GM12878 (cell line): ENCODE results near the gene KLHL15. TPM values are rescaled to one million over a fixed set of nuclear protein-coding genes. Genes with fewer than 3 reads are reported as not detected.

Experiments
- ATAC-seq: fragments of 200-7000 bp; cut with Tn5 transposase; 3 replicates; pipeline ENCODE4 v1.9.1; 2020; ENCODE audit warnings: mild to moderate bottlenecking, moderate library complexity
- BruUV-seq: library from RNA; stranded (reverse); fragments of 400-500 nt; replicated peaks from 2 replicates; lab custom pipeline; 2021; lab: Mats Ljungman, UMichigan
- CTCF ChIA-PET: fragments of 300-600 bp; sonication (Branson Sonifier 250); formaldehyde crosslinking; extraction: SDS; loops from one replicate; lab custom pipeline; 2021; ENCODE audit warnings: inconsistent platforms; lab: Yijun Ruan, JAX
- POLR2A ChIA-PET: fragments of 350-600 bp; formaldehyde crosslinking; extraction: SDS; loops from one replicate; lab custom pipeline; 2021; ENCODE audit warnings: inconsistent platforms; lab: Charles Lee
- RAD21 ChIA-PET: fragments of 300-600 bp; sonication (Branson Sonifier 250); formaldehyde crosslinking; loops from one replicate; lab custom pipeline; 2023; ENCODE audit warnings: antibody characterized with exemption; ENCODE audit not compliant: unreplicated experiment; lab: Charles Lee
- SMC1A ChIA-PET: fragments of 300-600 bp; sonication (Branson Sonifier 250); formaldehyde crosslinking; loops from one replicate; lab custom pipeline; 2023; ENCODE audit not compliant: unreplicated experiment, uncharacterized antibody; lab: Charles Lee
- DNase-seq: peaks from one replicate; pipeline ENCODE4 v3.0.0-alpha.2; 2011; ENCODE audit warnings: low read depth, low spot score
- FAIRE-seq: peaks from 3 replicates; lab custom pipeline; 2011; peaks lifted over from hg19 to GRCh38; lab: Jason Lieb, UNC
- H2AFZ ChIP-seq: 2 replicates; pipeline ENCODE4 v1.6.0; 2011; ENCODE audit warnings: low read depth, low read length, control low read depth; ENCODE audit not compliant: control insufficient read depth
- H3K27ac ChIP-seq: 2 replicates; pipeline ENCODE4 v1.5.1; 2011; ENCODE audit warnings: control low read depth; ENCODE audit not compliant: control insufficient read depth, insufficient read depth
- H3K27me3 ChIP-seq, 2 experiments: replicated peaks in 1 of 2; 2 replicates each; pipeline versions ENCODE4 v1.6.0 to v1.6.1; 2011; ENCODE audit warnings: low read length in 1 of 2; ENCODE audit not compliant: control insufficient read depth in 2 of 2, insufficient read depth in 2 of 2
- H3K36me3 ChIP-seq, 2 experiments: 2 replicates each; pipeline ENCODE4 v1.5.1; 2011; ENCODE audit warnings: low read length in 1 of 2; ENCODE audit not compliant: control insufficient read depth in 2 of 2, insufficient read depth in 2 of 2
- H3K4me1 ChIP-seq: 2 replicates; pipeline ENCODE4 v1.6.1; 2011; ENCODE audit warnings: mild to moderate bottlenecking, low read length, moderate library complexity, mixed read lengths; ENCODE audit not compliant: control insufficient read depth, insufficient read depth
- H3K4me2 ChIP-seq: 2 replicates; pipeline ENCODE4 v1.6.0; 2011; ENCODE audit warnings: control low read depth; ENCODE audit not compliant: control insufficient read depth, insufficient read depth
- H3K4me3 ChIP-seq: fragments of 200-600 bp; sonication (generic); 2 replicates; pipeline ENCODE4 v1.5.1; 2016
- H3K79me2 ChIP-seq: 2 replicates; pipeline ENCODE4 v1.6.0; 2011; ENCODE audit warnings: low read length; ENCODE audit not compliant: control insufficient read depth, insufficient read depth
- H3K9ac ChIP-seq: 2 replicates; pipeline ENCODE4 v1.8.0; 2011; ENCODE audit warnings: low read length, control low read depth, mixed read lengths; ENCODE audit not compliant: control insufficient read depth, insufficient read depth
- H3K9me3 ChIP-seq: replicated peaks from 3 replicates; pipeline ENCODE4 v1.5.1; 2011; ENCODE audit warnings: mild to moderate bottlenecking, low read length; ENCODE audit not compliant: control insufficient read depth, insufficient read depth
- H4K20me1 ChIP-seq: 2 replicates; pipeline ENCODE4 v1.6.0; 2011; ENCODE audit not compliant: control insufficient read depth, insufficient read depth
- CHD2 ChIP-seq: IDR thresholded peaks from 2 replicates; pipeline ENCODE4 v1.6.1; 2011; ENCODE audit warnings: low read depth, low read length, improper control_type of control experiment, borderline replicate concordance
- CTCF ChIP-seq, 3 experiments: IDR thresholded peaks in 2 of 3; conservative IDR thresholded peaks in 1 of 3; 2 replicates each; pipeline ENCODE4 v1.5.1; 2011; ENCODE audit warnings: low read depth in 3 of 3, low read length in 3 of 3, mild to moderate bottlenecking in 3 of 3, control low read depth in 2 of 3, moderate library complexity in 2 of 3, inconsistent platforms in 1 of 3, mixed read lengths in 1 of 3; ENCODE audit not compliant: control insufficient read depth in 2 of 3, insufficient read depth in 1 of 3; ENCODE audit errors: extremely low read depth in 1 of 3
- EP300 ChIP-seq, 2 experiments: fragments of 150-350 bp in 1 of 2; IDR thresholded peaks; 2 replicates each; pipeline ENCODE4 v1.6.1; 2011 to 2012; ENCODE audit warnings: low read depth in 2 of 2, low read length in 2 of 2, borderline replicate concordance in 1 of 2, improper control_type of control experiment in 1 of 2, inconsistent platforms in 1 of 2; ENCODE audit not compliant: control insufficient read depth in 1 of 2
- GABPA ChIP-seq: IDR thresholded peaks from 2 replicates; pipeline ENCODE4 v1.6.1; 2014; ENCODE audit warnings: antibody characterized with exemption, low read depth, mild to moderate bottlenecking, inconsistent platforms
- HDAC6 ChIP-seq: fragments of 200-600 bp; sonication (generic); IDR thresholded peaks from one replicate; pipeline ENCODE4 v1.8.0; 2017; ENCODE audit warnings: antibody characterized with exemption; ENCODE audit not compliant: unreplicated experiment
- MEF2B ChIP-seq: fragments of 450-650 bp; IDR thresholded peaks from 2 replicates; pipeline ENCODE4 v1.6.1; 2018; ENCODE audit warnings: mild to moderate bottlenecking, moderate library complexity; ENCODE audit not compliant: partially characterized antibody, poor library complexity, severe bottlenecking
- MXI1 ChIP-seq: fragments of 150-350 bp; IDR thresholded peaks from 2 replicates; pipeline ENCODE4 v1.6.1; 2011; ENCODE audit warnings: low read depth, mild to moderate bottlenecking, inconsistent platforms, low read length, improper control_type of control experiment
- RELB ChIP-seq: fragments of 450-650 bp; IDR thresholded peaks from 2 replicates; pipeline ENCODE4 v1.6.1; 2017; ENCODE audit warnings: low read depth, mild to moderate bottlenecking, moderate library complexity
- USF2 ChIP-seq: IDR thresholded peaks from 2 replicates; pipeline ENCODE4 v1.6.1; 2011; ENCODE audit warnings: low read depth, low read length, improper control_type of control experiment, borderline replicate concordance
- WGBS: methylation state at CpG from one replicate; pipeline ENCODE4 v1.1.6; 2016; ENCODE audit warnings: low lambda C conversion rate; ENCODE audit not compliant: insufficient replicate concordance, insufficient coverage; ENCODE audit errors: missing lambda C conversion rate; 5-methylcytosine and 5-hydroxymethylcytosine counted together
- in situ Hi-C: fragments of 300-500 bp; cut with MboI; formaldehyde crosslinking; loops from 9 replicates; pipeline ENCODE4 v1.14.3; 2018; ENCODE audit warnings: mixed read lengths
- intact Hi-C: fragments of 100-400 bp; cut with micrococcal nuclease; formaldehyde crosslinking; loops from one replicate; pipeline ENCODE4 v1.14.2; 2022; ENCODE audit not compliant: unreplicated experiment
- polyA plus RNA-seq, 11 experiments: library from polyadenylated mRNA; depleted of rRNA in 4 of 11; unstranded in 6 of 11; stranded (reverse) in 5 of 11; fragments of >200 nt; fragmentation: Nextera tagmentation in 4 of 11; fragmentation: Illumina TruSeq in 1 of 11; extraction: Ambion mirVana in 4 of 11; extraction: Trizol in 1 of 11; gene quantifications; 1 replicate in 1 of 11; 2 replicates in 10 of 11; pipeline versions ENCODE4 v1.2.1 to v1.2.3, GENCODE V29; 2011 to 2016; ENCODE audit warnings: inconsistent platforms in 2 of 11, missing spikeins in 2 of 11, low read depth in 1 of 11
- total RNA-seq, 4 experiments: library from RNA; depleted of rRNA in 3 of 4; stranded (reverse); fragments of >200 nt in 3 of 4; fragmentation: Illumina TruSeq in 1 of 4; extraction: Trizol in 1 of 4; gene quantifications; 2 replicates each; pipeline versions ENCODE4 v1.2.1 to v1.2.3, GENCODE V29; 2013 to 2021

The KLHL15 gene
- total and polyA plus RNA-seq, 10 of the 15 experiments (the other 5 are each of a cell fraction or from before 2014, with no cell fraction given), result 1.4 to 7.0 (median 3.7) TPM

GRCh38 chrX:24017674-24018073 is 9.3 kb downstream of the KLHL15 start:
- peaks cover 57% of the 10 kb centered on the region for H3K79me2 ChIP-seq
- H3K9me3 ChIP-seq, result no peaks in the 10 kb centered on the region
- H4K20me1 ChIP-seq, result no peaks in the 10 kb centered on the region
- DNase-seq, result no peak
- 79% methylated on average over 9 of the region's 9 CpGs for WGBS
- CTCF ChIA-PET, result interaction anchor here (1.1 to 1.8 kb wide), 2 partner anchors 25 to 109 kb away, joined by 3 read pairs; no protein-coding TSS in a partner anchor
- no peak overlapping the region for H3K9ac ChIP-seq
- ATAC-seq, result no peak
- in situ Hi-C loops (no loop called here), intact Hi-C loops (no loop called here)
- H3K4me1 ChIP-seq, result no peaks in the 10 kb centered on the region
- TF ChIP-seq EP300 (IDR thresholded peaks at IDR 0.05; ENCODE audit: borderline replicate concordance in 1 of 2, control insufficient read depth in 1 of 2, low read depth in 2 of 2, low read length in 2 of 2) (no peak), HDAC6 (no peak), GABPA (no peak), MEF2B (no peak), CHD2 (no peak), USF2 (no peak), RELB (no peak), MXI1 (no peak), CTCF (IDR thresholded peaks at IDR 0.05 in 2 of 3, conservative IDR thresholded peaks at IDR 0.05 in 1 of 3; ENCODE audit: control insufficient read depth in 2 of 3, extremely low read depth in 1 of 3, insufficient read depth in 1 of 3, low read depth in 3 of 3, low read length in 3 of 3) (no peak)
- no peak overlapping the region for H2AFZ ChIP-seq
- RAD21 ChIA-PET, result no interaction called here
- POLR2A ChIA-PET, result interaction anchor here (0.7 kb wide), 2 partner anchors 12 to 321 kb away, joined by 4 read pairs; no protein-coding TSS in a partner anchor
- H3K4me2 ChIP-seq, result no peak overlapping the region
- no peak overlapping the region for H3K4me3 ChIP-seq
- no peaks in the 10 kb centered on the region for H3K27me3 ChIP-seq
- no TSS peak for BruUV-seq
- FAIRE-seq, result no peak
- SMC1A ChIA-PET, result interaction anchor here (0.6 kb wide), 1 partner anchor 354 kb away, joined by 3 read pairs; no protein-coding TSS in a partner anchor
- no peaks in the 10 kb centered on the region for H3K36me3 ChIP-seq
- H3K27ac ChIP-seq, result no peak overlapping the region
